Ishikawa (cell line): Measurements from ENCODE around the gene KLK12.

Experiments
- CEBPB ChIP-seq: IDR thresholded peaks from 2 replicates; pipeline ENCODE4 v1.6.1; 2012
- MAX ChIP-seq: IDR thresholded peaks from 2 replicates; pipeline ENCODE4 v1.6.1; 2012
- NFIC ChIP-seq: IDR thresholded peaks from 2 replicates; pipeline ENCODE4 v1.6.1; 2012
- RAD21 ChIP-seq: IDR thresholded peaks from 2 replicates; pipeline ENCODE4 v1.6.1; 2012; ENCODE audit warnings: low read depth
- TAF1 ChIP-seq: IDR thresholded peaks from 2 replicates; pipeline ENCODE4 v1.6.1; 2012; ENCODE audit warnings: low read depth, mild to moderate bottlenecking
- TCF12 ChIP-seq: IDR thresholded peaks from 2 replicates; pipeline ENCODE4 v1.6.1; 2012; ENCODE audit warnings: low read depth
- YY1 ChIP-seq: IDR thresholded peaks from 2 replicates; pipeline ENCODE4 v1.6.1; 2012; ENCODE audit warnings: low read depth
- ZBTB7A ChIP-seq: IDR thresholded peaks from 2 replicates; pipeline ENCODE4 v1.6.1; 2012; ENCODE audit warnings: low read depth

GRCh38 chr19:51012661-51013190 lies 22.1 kb downstream of the KLK12 start:
- TF ChIP-seq MAX: no peak
- no peak for TF ChIP-seq YY1
- TF ChIP-seq ZBTB7A: no peak
- no peak for TF ChIP-seq TAF1
- TF ChIP-seq CEBPB: no peak
- TF ChIP-seq RAD21: no peak
- TF ChIP-seq TCF12: no peak
- no peak for TF ChIP-seq NFIC
